ENCODE data around the gene USP54. TPM values are rescaled to one million over a fixed set of nuclear protein-coding genes. Genes with fewer than 3 reads are reported as not detected.

The USP54 gene
- total RNA-seq, 2 donors from 2014 or later: 70.8 to 151 TPM

GRCh38 chr10:73480158-73480557, 111.0 kb downstream of the USP54 start:
- no peak for DNase-seq
- Histone ChIP-seq H3K27ac (no peak overlapping the region), H3K4me1 (no peaks in the 10 kb centered on the region), H3K36me3 (peaks cover 10% of the 10 kb centered on the region), H3K4me3 (no peak overlapping the region), H3K9me3 (no peaks in the 10 kb centered on the region), H3K9ac (ENCODE audit: low read depth in 2 of 2, low read length in 2 of 2) (no peak overlapping the region), H3K27me3 (no peaks in the 10 kb centered on the region)
- no peak for TF ChIP-seq CTCF (IDR thresholded peaks at IDR 0.05)
- intact Hi-C loops (cut with DNase I): no loop called here

- H3K9me3 ChIP-seq: no peaks in the 10 kb centered on the region
- TF ChIP-seq CTCF (IDR thresholded peaks at IDR 0.05): no peak
- H3K36me3 ChIP-seq: peaks cover 20% of the 10 kb centered on the region
- DNase-seq: no peak
- H3K27me3 ChIP-seq: no peaks in the 10 kb centered on the region
- intact Hi-C loops (cut with DNase I): no loop called here
- H3K27ac ChIP-seq: no peak overlapping the region
- H3K4me1 ChIP-seq: no peaks in the 10 kb centered on the region
- H3K9ac ChIP-seq (ENCODE audit: low read depth in 2 of 2, low read length in 2 of 2): no peak overlapping the region
- no peak overlapping the region for H3K4me3 ChIP-seq
Observed at GRCh38 chr10:73478636-73479035, 112.5 kb downstream of the USP54 start.

GRCh38 chr10:73471226-73471625, 119.9 kb downstream of the USP54 start:
- H3K27ac ChIP-seq: no peak overlapping the region

GRCh38 chr10:73469579-73469978, 121.6 kb downstream of the USP54 start:
- H3K9me3 ChIP-seq: no peaks in the 10 kb centered on the region

More at GRCh38 chr10:73471226-73471625, 119.9 kb downstream of the USP54 start:
- Histone ChIP-seq H3K36me3 (peaks cover 9% of the 10 kb centered on the region), H3K27me3 (no peaks in the 10 kb centered on the region), H3K9me3 (no peaks in the 10 kb centered on the region), H3K4me1 (no peaks in the 10 kb centered on the region), H3K9ac (ENCODE audit: low read depth in 2 of 2, low read length in 2 of 2) (no peak overlapping the region), H3K4me3 (no peak overlapping the region)
- intact Hi-C loops (cut with DNase I): no loop called here
- no peak for TF ChIP-seq CTCF (IDR thresholded peaks at IDR 0.05)
- no peak for DNase-seq

GRCh38 chr10:73467206-73467605, 123.9 kb downstream of the USP54 start:
- Histone ChIP-seq H3K27ac (no peak overlapping the region), H3K36me3 (no peaks in the 10 kb centered on the region), H3K27me3 (no peaks in the 10 kb centered on the region), H3K9ac (ENCODE audit: low read depth in 2 of 2, low read length in 2 of 2) (no peak overlapping the region), H3K4me1 (no peaks in the 10 kb centered on the region), H3K4me3 (no peak overlapping the region), H3K9me3 (no peaks in the 10 kb centered on the region)
- TF ChIP-seq CTCF (IDR thresholded peaks at IDR 0.05): no peak
- no peak for DNase-seq
- intact Hi-C loops (cut with DNase I): no loop called here

More at GRCh38 chr10:73469579-73469978, 121.6 kb downstream of the USP54 start:
- no peak for TF ChIP-seq CTCF (IDR thresholded peaks at IDR 0.05)
- intact Hi-C loops (cut with DNase I): no loop called here
- Histone ChIP-seq H3K9ac (ENCODE audit: low read depth in 2 of 2, low read length in 2 of 2) (no peak overlapping the region), H3K36me3 (peaks cover 5% of the 10 kb centered on the region), H3K27me3 (no peaks in the 10 kb centered on the region), H3K4me3 (no peak overlapping the region), H3K27ac (no peak overlapping the region), H3K4me1 (no peaks in the 10 kb centered on the region)
- DNase-seq: no peak

Measured in colonic mucosa (tissue), 4 donors.